Psoas muscle (tissue), 8 donors: ENCODE measurements around the gene BCHE. TPM values are rescaled to one million over a fixed set of nuclear protein-coding genes. Genes with fewer than 3 reads are reported as not detected.

Experiments used
- ATAC-seq, 4 donors: fragments of 200-7000 bp; cut with Tn5 transposase; one replicate each; pipeline ENCODE4 v1.9.1; 2020; ENCODE audit warnings: moderate library complexity in 3 of 4, mild to moderate bottlenecking in 2 of 4
- DNase-seq, 2 donors: peaks; one replicate each; pipeline ENCODE4 v3.0.0-alpha.2; 2020
- H3K27ac ChIP-seq: fragments of 200-600 bp; one replicate; pipeline ENCODE4 v1.8.0; 2022
- H3K27me3 ChIP-seq, 3 donors: fragments of 200-600 bp in 1 of 3; one replicate each; pipeline versions ENCODE4 v1.6.1 to v1.8.0; 2013 to 2022; ENCODE audit warnings: low read length in 2 of 3, mild to moderate bottlenecking in 2 of 3, moderate library complexity in 1 of 3; ENCODE audit not compliant: insufficient read depth in 3 of 3
- H3K36me3 ChIP-seq, 2 donors: fragments of 200-600 bp in 1 of 2; one replicate each; pipeline versions ENCODE4 v1.6.1 to v1.8.0; 2013 to 2022; ENCODE audit warnings: low read depth in 1 of 2, mild to moderate bottlenecking in 1 of 2, moderate library complexity in 1 of 2; ENCODE audit not compliant: insufficient read depth in 1 of 2
- H3K4me1 ChIP-seq: fragments of 200-600 bp; one replicate; pipeline ENCODE4 v1.8.0; 2022
- H3K4me3 ChIP-seq: fragments of 200-600 bp; one replicate; pipeline ENCODE4 v1.8.0; 2022; ENCODE audit warnings: mild to moderate bottlenecking
- H3K9me3 ChIP-seq: fragments of 200-600 bp; one replicate; pipeline ENCODE4 v1.8.0; 2022
- WGBS, 3 donors: extraction: QIAGEN DNeasy Blood & Tissue Kit; methylation state at CpG; one replicate each; pipeline versions ENCODE4 v1.1.6 to v1.1.7; 2013; 5-methylcytosine and 5-hydroxymethylcytosine counted together
- intact Hi-C, 2 donors: fragments of 100-400 bp; cut with DNase I; formaldehyde crosslinking; loops; one replicate each; pipeline versions ENCODE4 v1.11.0 to v1.14.2; 2022
- polyA plus RNA-seq, 3 donors: library from polyadenylated mRNA; stranded (reverse); fragments of 200-250 nt; gene quantifications; one replicate each; pipeline ENCODE4 v1.2.3, GENCODE V29; 2013
- total RNA-seq, 4 donors: library from RNA; stranded (reverse); fragmentation: NEBNext Ultra II Directional in 2 of 4; extraction: Animal tissue kit (Norgen Biotek cat#: 25700) in 2 of 4; gene quantifications; one replicate each; pipeline versions ENCODE4 v1.2.1 to v1.2.4, GENCODE V29; 2021 to 2023
- TF ChIP-seq, protein P1 (sequence below): fragments of 200-600 bp; IDR thresholded peaks from one replicate; pipeline ENCODE4 v1.8.0; 2022; ENCODE audit warnings: antibody characterized with exemption
- donor health status: healthy with polysubstance abuse.
- donor health status: DM: no; HTN: no; CAD: no; lungs with moderate emphysema.
- donor health status: Bipolar disorder and iron deficiency.
- donor health status: healthy.
- donor health status: DM: yes; HTN: yes; CAD: no.
- donor health status: DM: no; HTN: no; CAD: no.
- donor health status: DM: no; HTN: no; CAD: no.
- donor health status: DM: yes; HTN: yes; CAD: no.

BCHE gene
- total and polyA plus RNA-seq, 7 donors = 0.70 to 2.5 (median 1.0) TPM

DNA sequence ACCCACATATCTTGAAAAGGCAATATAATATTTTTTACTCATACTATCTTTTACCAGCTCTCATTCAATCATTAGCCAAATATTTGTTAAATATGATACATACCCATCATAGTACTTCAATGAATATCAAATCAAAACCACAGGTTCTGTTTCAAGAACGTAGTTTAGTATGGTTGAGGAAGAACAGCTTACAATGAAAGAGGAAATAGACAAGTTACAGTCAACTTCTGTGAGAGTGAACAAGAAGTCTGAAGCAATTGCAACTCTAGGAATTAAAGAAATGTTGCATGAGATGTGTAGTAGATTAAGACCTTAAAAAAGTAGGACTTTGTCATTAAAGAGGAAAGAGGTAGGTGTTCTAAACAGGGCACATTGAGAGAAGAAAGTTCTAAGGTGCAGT, 9.3 kb downstream of the BCHE start:
- 61 to 79% (median 67%) methylated on average over 1 of the region's 1 CpG for WGBS, 3 donors
- Histone ChIP-seq H3K4me1 (no peaks in the 10 kb centered on the region), H3K27me3 (no peaks in the 10 kb centered on the region), H3K36me3 (no peaks in the 10 kb centered on the region), H3K4me3 (no peak overlapping the region), H3K27ac (no peak overlapping the region), H3K9me3 (peaks cover 9% of the 10 kb centered on the region)
- TF ChIP-seq, protein P1, sequence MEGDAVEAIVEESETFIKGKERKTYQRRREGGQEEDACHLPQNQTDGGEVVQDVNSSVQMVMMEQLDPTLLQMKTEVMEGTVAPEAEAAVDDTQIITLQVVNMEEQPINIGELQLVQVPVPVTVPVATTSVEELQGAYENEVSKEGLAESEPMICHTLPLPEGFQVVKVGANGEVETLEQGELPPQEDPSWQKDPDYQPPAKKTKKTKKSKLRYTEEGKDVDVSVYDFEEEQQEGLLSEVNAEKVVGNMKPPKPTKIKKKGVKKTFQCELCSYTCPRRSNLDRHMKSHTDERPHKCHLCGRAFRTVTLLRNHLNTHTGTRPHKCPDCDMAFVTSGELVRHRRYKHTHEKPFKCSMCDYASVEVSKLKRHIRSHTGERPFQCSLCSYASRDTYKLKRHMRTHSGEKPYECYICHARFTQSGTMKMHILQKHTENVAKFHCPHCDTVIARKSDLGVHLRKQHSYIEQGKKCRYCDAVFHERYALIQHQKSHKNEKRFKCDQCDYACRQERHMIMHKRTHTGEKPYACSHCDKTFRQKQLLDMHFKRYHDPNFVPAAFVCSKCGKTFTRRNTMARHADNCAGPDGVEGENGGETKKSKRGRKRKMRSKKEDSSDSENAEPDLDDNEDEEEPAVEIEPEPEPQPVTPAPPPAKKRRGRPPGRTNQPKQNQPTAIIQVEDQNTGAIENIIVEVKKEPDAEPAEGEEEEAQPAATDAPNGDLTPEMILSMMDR = no peak
- ATAC-seq = no peak
- intact Hi-C loops = no loop called here
- no peak for DNase-seq

DNA sequence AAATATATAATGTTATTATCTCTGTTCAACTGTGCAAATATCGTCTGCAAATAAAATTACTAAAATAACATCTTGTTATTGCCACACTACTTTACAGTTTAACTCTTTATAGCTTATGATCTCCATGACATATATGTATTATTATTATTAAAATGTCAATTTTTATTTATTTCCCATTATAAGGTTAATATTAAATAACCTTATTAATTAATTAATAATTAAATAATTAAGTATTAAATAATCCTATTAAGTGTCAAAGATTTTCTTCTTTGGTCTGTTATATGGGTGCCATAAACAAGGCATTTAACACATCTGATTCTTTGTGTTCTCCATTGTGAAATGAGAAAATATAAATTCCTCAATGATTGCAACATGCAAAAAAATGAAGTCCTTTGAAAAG, 10.0 kb downstream of the BCHE start:
- no peak overlapping the region for H3K27ac ChIP-seq
- H3K9me3 ChIP-seq = peaks cover 9% of the 10 kb centered on the region
- DNase-seq = no peak
- H3K4me1 ChIP-seq = no peaks in the 10 kb centered on the region
- TF ChIP-seq, protein P1 = no peak
- intact Hi-C loops = no loop called here
- H3K36me3 ChIP-seq = no peaks in the 10 kb centered on the region
- no peak overlapping the region for H3K4me3 ChIP-seq
- no peak for ATAC-seq
- WGBS, 3 donors = 83 to 91% (median 86%) methylated on average over 1 of the region's 1 CpG
- H3K27me3 ChIP-seq = no peaks in the 10 kb centered on the region

GRCh38 chr3:165820671-165821123, 16.5 kb downstream of the BCHE start:
- ATAC-seq (no peak), DNase-seq (no peak)
- no peak overlapping the region for H3K4me3 ChIP-seq
- intact Hi-C loops = no loop called here
- no peaks in the 10 kb centered on the region for H3K27me3 ChIP-seq
- H3K36me3 ChIP-seq = no peaks in the 10 kb centered on the region
- WGBS, 3 donors = 22 to 32% (median 28%) methylated on average over 2 of the region's 2 CpGs
- no peaks in the 10 kb centered on the region for H3K4me1 ChIP-seq
- H3K27ac ChIP-seq = no peak overlapping the region
- H3K9me3 ChIP-seq = peaks cover 9% of the 10 kb centered on the region
- TF ChIP-seq, protein P1 = no peak

- Histone ChIP-seq H3K4me3 (no peak overlapping the region), H3K27me3 (no peaks in the 10 kb centered on the region), H3K4me1 (no peaks in the 10 kb centered on the region), H3K9me3 (no peaks in the 10 kb centered on the region), H3K27ac (no peak overlapping the region), H3K36me3 (no peaks in the 10 kb centered on the region)
- DNase-seq (no peak), ATAC-seq (no peak)
- 95 to 100% (median 97%) methylated on average over 3 of the region's 3 CpGs for WGBS, 3 donors
- intact Hi-C loops = no loop called here
- TF ChIP-seq, protein P1 = no peak
Measured at GRCh38 chr3:165817160-165817709, 20.0 kb downstream of the BCHE start.

- TF ChIP-seq, protein P1 = no peak
- ATAC-seq = no peak
Measured at GRCh38 chr3:165816209-165816608, 21.0 kb downstream of the BCHE start.

More at GRCh38 chr3:165816209-165816608, 21.0 kb downstream of the BCHE start:
- Histone ChIP-seq H3K27me3 (no peaks in the 10 kb centered on the region), H3K4me1 (no peaks in the 10 kb centered on the region), H3K9me3 (no peaks in the 10 kb centered on the region), H3K36me3 (no peaks in the 10 kb centered on the region), H3K4me3 (no peak overlapping the region), H3K27ac (no peak overlapping the region)
- no peak for DNase-seq
- 90 to 100% (median 93%) methylated on average over 1 of the region's 1 CpG for WGBS, 3 donors
- intact Hi-C loops = no loop called here
